Stimulated activated CD4-positive, alpha-beta T cell treated with anti-CD3 and anti-CD28 coated beads, Interleukin-4, amount 100 ng/mL, for 24 hours (primary cell): ENCODE data around the gene TSC22D1.
"Not testable (repeated sequence)": the region's sequence is repeated elsewhere in the genome, so short reads cannot be mapped to it uniquely, and the experiment has no call there.

Experiments
- DNase-seq: peaks from one replicate; pipeline ENCODE4 v3.0.0-alpha.2; 2020

The TSC22D1 gene

GRCh38 chr13:44575741-44576350 is at the start of gene TSC22D1:
TSC22D1 (minus strand) TSS chr13:44576330; CDS start chr13:44576074, 256 bp downstream.
- DNase-seq, result peak; percentile 64

GRCh38 chr13:44622708-44623107 is 46.6 kb upstream of the TSC22D1 start:
- no peak for DNase-seq

DNA sequence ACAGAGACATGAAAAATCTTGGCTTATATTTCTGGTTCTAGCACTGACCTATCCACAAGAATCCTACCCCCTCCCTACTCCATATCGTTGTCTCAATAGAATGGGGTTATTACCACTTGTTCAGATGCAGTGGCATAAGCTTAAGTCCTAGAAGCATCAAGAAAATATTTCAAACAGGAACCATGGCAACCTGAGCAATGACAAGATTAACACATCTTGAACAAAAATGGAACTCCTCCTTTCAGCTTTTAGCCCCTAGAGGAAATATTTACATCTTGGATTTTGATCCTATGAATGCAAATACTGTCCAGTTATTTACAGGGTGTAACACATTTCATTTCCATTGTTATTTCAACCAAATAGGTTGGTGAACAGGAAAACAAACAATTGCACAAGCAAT is 46.1 kb upstream of the TSC22D1 start:
- no peak for DNase-seq

- DNase-seq, result no peak
These were observed 43.9 kb upstream of the TSC22D1 start for GRCh38 chr13:44620057-44620456.

GRCh38 chr13:44619651-44620050 is 43.5 kb upstream of the TSC22D1 start:
- no peak for DNase-seq

DNA sequence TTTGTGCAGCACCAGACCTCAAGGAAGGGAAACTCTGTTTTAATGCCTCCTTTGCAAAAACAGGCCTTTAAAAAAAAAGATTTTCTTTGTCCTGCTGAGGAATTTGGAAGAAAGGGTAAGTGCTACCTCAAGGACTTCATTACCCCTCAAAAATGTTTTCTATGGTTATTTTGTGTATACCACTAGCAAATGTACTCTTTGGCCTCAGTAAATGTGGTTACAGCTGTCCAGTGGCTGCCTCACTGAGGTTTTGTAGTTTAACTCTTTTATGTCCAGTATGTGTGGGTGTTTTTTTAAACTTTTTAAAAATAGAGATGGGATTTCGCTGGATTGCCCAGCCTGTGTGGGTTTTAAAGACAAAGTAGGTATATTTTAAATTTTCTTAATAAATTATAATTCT is 42.2 kb upstream of the TSC22D1 start:
- no peak for DNase-seq

GRCh38 chr13:44617648-44618047 is 41.5 kb upstream of the TSC22D1 start:
- DNase-seq, result no peak

- no peak for DNase-seq
These were observed 33.0 kb upstream of the TSC22D1 start for GRCh38 chr13:44609137-44609536.

GRCh38 chr13:44605721-44606120 is 29.6 kb upstream of the TSC22D1 start:
- DNase-seq, result no peak

DNA sequence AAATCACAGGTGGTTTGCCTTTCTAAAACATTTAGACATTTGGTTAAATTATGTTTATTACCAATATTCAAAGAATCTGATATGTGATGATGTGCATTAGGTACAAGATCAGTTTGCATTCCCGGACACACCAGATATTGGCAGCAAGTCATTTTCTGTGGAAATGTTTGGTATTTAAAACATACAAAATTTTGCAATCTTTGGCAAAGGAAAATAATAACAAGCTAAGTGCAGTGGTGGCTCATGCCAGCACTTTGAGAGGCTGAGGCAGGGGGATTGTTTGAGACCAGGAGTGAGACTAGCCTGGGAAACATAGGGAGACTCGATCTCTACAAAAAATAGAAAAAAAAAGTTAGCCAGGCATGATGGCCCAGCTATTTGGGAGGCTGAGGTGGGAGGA is 29.1 kb upstream of the TSC22D1 start:
- no peak for DNase-seq

- DNase-seq, result no peak
These were observed 25.5 kb upstream of the TSC22D1 start for GRCh38 chr13:44601586-44601985.

GRCh38 chr13:44593861-44594592 is 17.9 kb upstream of the TSC22D1 start:
- not testable (repeated sequence) for DNase-seq

DNA sequence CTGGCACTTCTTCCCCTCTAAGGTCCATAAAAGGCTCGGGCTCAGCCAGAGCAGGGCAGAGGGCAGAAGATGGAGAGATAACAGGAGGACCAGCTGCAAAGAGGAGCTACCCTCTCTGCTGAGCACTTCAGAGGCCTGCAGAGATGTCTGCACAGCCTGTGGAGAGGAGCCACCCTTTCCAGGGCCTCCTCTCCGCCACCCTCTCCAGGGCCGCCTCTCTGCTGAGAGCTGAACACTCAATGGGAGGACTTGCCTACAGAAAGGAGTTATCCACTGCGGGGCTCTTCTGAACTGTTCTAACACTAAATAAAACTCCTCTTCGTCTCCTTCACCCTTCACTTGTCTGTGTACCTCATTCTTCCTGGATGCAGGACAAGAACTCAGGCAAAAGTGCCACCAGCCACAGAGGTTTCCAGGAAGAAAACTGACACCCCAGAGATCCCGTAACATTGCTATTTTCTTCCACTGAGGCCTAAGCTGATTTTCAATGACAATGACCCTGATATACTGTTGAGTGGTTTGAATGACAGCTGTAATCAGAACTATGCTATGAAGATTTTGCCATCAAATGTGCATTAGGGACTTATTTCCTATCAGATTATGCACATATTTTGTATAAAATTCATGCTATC is 16.2 kb upstream of the TSC22D1 start:
- DNase-seq, result no peak

GRCh38 chr13:44591316-44591715 is 15.2 kb upstream of the TSC22D1 start:
- no peak for DNase-seq

- no peak for DNase-seq
These were observed 7.0 kb upstream of the TSC22D1 start for GRCh38 chr13:44583137-44583536.

DNA sequence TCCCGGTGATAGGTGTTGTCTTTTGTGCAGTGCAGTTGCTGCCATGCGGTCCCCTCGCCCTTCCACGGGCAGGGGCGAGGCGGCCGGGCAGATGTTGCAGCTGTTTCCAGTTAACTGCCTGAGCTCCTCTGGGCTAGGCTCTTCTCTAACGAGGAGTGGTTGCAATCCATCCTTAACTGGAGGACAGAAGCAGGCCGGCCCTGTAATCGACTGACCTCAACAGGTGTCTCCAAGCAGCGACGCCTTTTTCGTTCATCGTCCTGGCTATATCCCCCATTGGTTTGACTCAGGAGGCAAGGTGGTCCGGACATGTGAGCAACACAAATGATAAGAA is 1.9 kb upstream of the TSC22D1 start:
- no peak for DNase-seq

DNA sequence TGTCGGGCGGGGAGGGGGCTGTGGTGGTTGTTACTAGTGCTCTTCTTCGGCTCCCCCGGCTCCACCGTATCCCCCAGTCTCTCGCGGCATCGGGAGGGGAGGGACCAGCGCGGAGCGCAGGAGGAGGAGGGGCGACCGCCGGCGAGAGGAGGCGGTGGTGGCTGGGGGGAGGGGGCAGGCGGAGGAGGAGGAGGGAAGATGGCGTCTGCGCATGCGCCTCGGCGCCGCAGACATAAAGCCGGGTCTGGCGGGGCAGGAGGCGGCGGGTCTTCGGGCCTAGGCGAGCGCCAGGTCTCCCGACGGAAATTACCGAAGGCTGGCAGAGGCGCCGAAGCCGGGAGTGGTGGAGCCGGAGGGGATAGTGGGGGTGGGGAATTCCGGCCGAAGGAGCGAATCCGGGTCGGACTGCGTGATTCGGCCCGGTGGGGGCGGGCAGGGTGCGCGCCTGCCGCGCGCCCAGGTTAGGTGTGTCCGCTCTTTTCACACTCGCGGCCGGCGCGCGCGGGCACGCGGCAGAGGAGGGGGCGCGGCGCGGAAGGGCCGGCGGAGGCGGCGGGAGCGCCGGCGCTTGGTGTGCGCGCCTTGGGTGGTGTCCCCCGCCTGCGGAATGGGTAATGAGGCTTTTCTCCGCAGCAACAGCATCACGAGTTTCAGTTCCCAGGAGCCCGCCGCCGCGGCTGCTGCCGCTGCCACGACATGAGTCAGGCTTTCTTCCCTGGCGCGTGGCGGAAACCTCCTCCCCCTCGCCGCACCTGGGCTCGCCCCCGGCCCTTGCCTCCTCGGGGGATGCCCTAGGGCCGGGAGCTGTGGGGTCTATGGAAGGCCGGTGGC is 1.3 kb upstream of the TSC22D1 start:
- peak; percentile 95 for DNase-seq

DNA sequence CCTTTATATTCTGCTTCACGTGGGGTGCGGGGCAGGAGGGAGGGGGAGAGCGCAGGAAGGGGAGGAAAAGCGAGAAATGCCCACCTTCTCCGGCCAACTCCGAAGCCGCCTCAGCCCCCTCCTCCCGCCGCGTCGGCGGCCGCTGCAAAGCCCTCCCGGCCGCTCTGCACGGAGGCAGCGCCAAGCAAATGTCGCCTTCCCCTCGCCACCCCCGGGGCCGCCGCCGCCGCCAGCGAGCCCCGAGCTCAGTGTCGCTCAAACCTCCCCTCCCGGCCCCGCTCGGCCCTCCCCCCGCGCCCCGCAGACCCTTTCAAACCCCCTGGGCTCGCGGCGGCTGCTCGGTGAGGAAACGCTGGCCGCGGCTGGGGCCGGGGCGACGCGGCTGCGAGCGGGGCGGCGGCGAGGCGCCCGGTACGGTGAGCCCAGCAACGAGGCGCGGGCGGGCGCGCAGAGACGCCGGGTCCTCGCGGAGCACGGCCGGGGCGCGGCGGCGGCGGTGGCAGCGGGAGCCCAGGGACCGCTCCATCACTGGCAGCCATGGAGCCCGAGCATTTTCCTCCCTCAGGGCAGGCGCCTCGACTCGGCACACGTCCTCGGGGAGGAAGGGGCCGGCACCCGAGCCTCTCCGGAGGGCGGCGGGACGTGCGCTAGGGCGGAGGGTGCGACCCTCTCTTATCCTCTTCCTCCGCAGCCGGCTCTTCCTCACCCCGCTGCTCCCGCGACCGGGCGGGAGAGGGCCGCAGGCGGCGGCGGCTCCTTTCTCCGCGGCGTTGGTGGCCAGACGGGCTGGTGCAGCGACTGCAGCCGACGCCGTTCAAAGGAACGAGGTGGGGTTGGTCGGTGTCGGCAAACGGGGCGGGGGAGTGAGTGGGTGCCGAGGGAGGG is 463 bp upstream of the TSC22D1 start:
- peak; percentile 36 for DNase-seq

GRCh38 chr13:44575035-44575434 is 1.1 kb downstream of the TSC22D1 start:
- DNase-seq, result no peak

- no peak for DNase-seq
These were observed 1.7 kb downstream of the TSC22D1 start for GRCh38 chr13:44574466-44574855.

- peak; percentile 11 for DNase-seq
These were observed 2.2 kb downstream of the TSC22D1 start for GRCh38 chr13:44573790-44574465.

- DNase-seq, result no peak
These were observed 3.1 kb downstream of the TSC22D1 start for GRCh38 chr13:44573071-44573470.
